ENCODE measurements around the gene DAD1. TPM values are rescaled to one million over a fixed set of nuclear protein-coding genes. Genes with fewer than 3 reads are reported as not detected.

Gene DAD1
- total and polyA plus RNA-seq, 2 of the 8 experiments (the other 6 are each of a cell fraction or from before 2014, with no cell fraction given): 131 to 440 TPM

- Histone ChIP-seq H3K14ac (ENCODE audit: insufficient read length) (no peak overlapping the region), H3K23me2 (ENCODE audit: low read depth, low read length) (peaks cover 10% of the 10 kb centered on the region), H2BK15ac (ENCODE audit: low read length) (no peak overlapping the region), H4K8ac (ENCODE audit: extremely low read depth, insufficient read depth, low read length) (no peak overlapping the region), H3K9me3 (ENCODE audit: insufficient read depth in 2 of 2, low read depth in 1 of 2, low read length in 1 of 2) (no peaks in the 10 kb centered on the region), H4K91ac (replicated peaks; ENCODE audit: insufficient read length, low read length) (no peak overlapping the region), H2BK20ac (ENCODE audit: low read length) (no peak overlapping the region), H3K4me1 (replicated peaks in 1 of 4; ENCODE audit: control insufficient read depth in 3 of 4, insufficient read depth in 4 of 4, low read length in 3 of 4) (peaks cover 2 to 8% (median 5%) of the 10 kb centered on the region in 4 experiments; a peak in 6 of 7 replicates), H2AFZ (ENCODE audit: low read length) (no peak overlapping the region), H3K27ac (ENCODE audit: low read depth, low read length) (no peak overlapping the region), H3K18ac (ENCODE audit: extremely low read depth, low read length) (no peak overlapping the region), H3K4ac (replicated peaks; ENCODE audit: insufficient read length, low read depth, low read length) (no peak overlapping the region), H3K4me2 (ENCODE audit: insufficient read depth in 1 of 2, low read depth in 2 of 2, low read length in 2 of 2) (no peak overlapping the region), H2AK5ac (ENCODE audit: low read depth, low read length) (no peak overlapping the region), H3K27me3 (replicated peaks in 1 of 4; ENCODE audit: control insufficient read depth in 3 of 4, extremely low read depth in 1 of 4, insufficient read depth in 3 of 4, low read length in 3 of 4) (no peaks in the 10 kb centered on the region), H3K79me1 (ENCODE audit: low read depth, low read length) (no peaks in the 10 kb centered on the region), H3K36me3 (ENCODE audit: control insufficient read depth in 2 of 4, insufficient read depth in 4 of 4, low read length in 3 of 4) (no peaks in the 10 kb centered on the region), H2BK5ac (ENCODE audit: low read depth, low read length) (no peak overlapping the region), H3K56ac (replicated peaks; ENCODE audit: insufficient read length, low read depth, low read length) (no peak overlapping the region), H3K4me3 (ENCODE audit: extremely low read depth in 1 of 4, insufficient read depth in 2 of 4, low read depth in 3 of 4, low read length in 4 of 4) (no peak overlapping the region), H4K20me1 (replicated peaks in 1 of 2; ENCODE audit: control insufficient read depth in 1 of 2, insufficient read depth in 2 of 2, low read length in 2 of 2) (no peaks in the 10 kb centered on the region), H2BK120ac (replicated peaks; ENCODE audit: low read depth, low read length) (no peak overlapping the region), H4K5ac (ENCODE audit: insufficient read length, low read depth, low read length) (no peak overlapping the region), H2BK12ac (ENCODE audit: low read depth, low read length) (no peak overlapping the region), H3K9ac (replicated peaks in 1 of 4; ENCODE audit: extremely low read depth in 1 of 4, low read depth in 3 of 4, low read length in 3 of 4) (no peak overlapping the region), H3K23ac (ENCODE audit: insufficient read length) (no peak overlapping the region), H3K79me2 (ENCODE audit: control insufficient read depth in 1 of 2, insufficient read depth in 2 of 2, low read length in 2 of 2) (peaks cover 0 to 1% of the 10 kb centered on the region in 2 experiments; a peak in 3 of 4 replicates)
- 63% methylated on average over 4 of the region's 4 CpGs; no CpG with 5 or more reads in 1 of the 2 experiments for WGBS, 2 experiments (ENCODE audit: extremely low coverage in 1 of 2, insufficient coverage in 1 of 2, insufficient read length in 1 of 2, insufficient replicate concordance in 2 of 2, low coverage in 1 of 2, low lambda C conversion rate in 2 of 2, missing lambda C conversion rate in 1 of 2)
- ChIA-PET POLR2A (ENCODE audit: partially characterized antibody) (interaction anchor here (1.0 to 1.2 kb wide), 2 partner anchors 38 to 57 kb away, joined by 3 read pairs; no protein-coding TSS in a partner anchor), CTCF (ENCODE audit: partially characterized antibody) (interaction anchor here (0.6 to 2.9 kb wide), 10 partner anchors 8 to 275 kb away, joined by 3 to 14 read pairs (median 4); partner anchors contain the start of gene OR6J1)
- DNase-seq (ENCODE audit: low read depth in 1 of 2, low spot score in 2 of 2): no peak
- no peak for FAIRE-seq
- TF ChIP-seq FOSL1 (IDR thresholded peaks at IDR 0.05; ENCODE audit: insufficient read depth, low read depth, low read length): no peak
- no peak for TF ChIP-seq SP1 (IDR thresholded peaks at IDR 0.05; ENCODE audit: low read depth, low read length)
Observed at GRCh38 chr14:22594156-22594716, 5.2 kb upstream of the DAD1 start.
